Left lung (tissue), 10 donors: ENCODE results near the gene BCKDHB. TPM values are rescaled to one million over a fixed set of nuclear protein-coding genes. Genes with fewer than 3 reads are reported as not detected.

Source experiments
- ATAC-seq: fragments of 200-7000 bp; cut with Tn5 transposase; one replicate; pipeline ENCODE4 v1.9.1; 2020; ENCODE audit warnings: moderate library complexity
- DNase-seq, 4 donors: peaks; one replicate each; pipeline ENCODE4 v3.0.0-alpha.2; 2013 to 2020
- H3K27ac ChIP-seq, 2 donors: fragments of 200-600 bp; sonication (generic) in 1 of 2; one replicate each; pipeline versions ENCODE4 v1.5.0 to v1.8.0; 2020 to 2021
- H3K27me3 ChIP-seq, 2 donors: fragments of 200-600 bp; sonication (generic) in 1 of 2; one replicate each; pipeline versions ENCODE4 v1.5.0 to v1.8.0; 2020 to 2021
- H3K36me3 ChIP-seq, 2 donors: fragments of 200-600 bp; sonication (generic) in 1 of 2; one replicate each; pipeline versions ENCODE4 v1.5.0 to v1.8.0; 2020 to 2021
- H3K4me1 ChIP-seq, 2 donors: fragments of 200-600 bp; one replicate each; pipeline ENCODE4 v1.8.0; 2021
- H3K4me3 ChIP-seq, 2 donors: fragments of 200-600 bp; sonication (generic) in 1 of 2; one replicate each; pipeline versions ENCODE4 v1.5.0 to v1.8.0; 2020 to 2021; ENCODE audit warnings: mild to moderate bottlenecking in 1 of 2
- H3K9me3 ChIP-seq, 2 donors: fragments of 200-600 bp; sonication (generic) in 1 of 2; one replicate each; pipeline versions ENCODE4 v1.5.0 to v1.8.0; 2020 to 2021
- intact Hi-C, 2 donors: fragments of 100-400 bp; cut with DNase I; formaldehyde crosslinking; loops; one replicate each; pipeline versions ENCODE4 v1.11.2 to v1.14.2; 2022
- polyA plus RNA-seq, 6 donors: library from polyadenylated mRNA; unstranded; fragments of 120-200 nt; gene quantifications; one replicate each; pipeline ENCODE4 v1.2.1, GENCODE V29; 2013; ENCODE audit not compliant: insufficient read length in 6 of 6
- total RNA-seq, 2 donors: library from RNA; stranded (reverse); fragmentation: NEBNext Ultra II Directional; extraction: Animal tissue kit (Norgen Biotek cat#: 25700); gene quantifications; one replicate each; pipeline ENCODE4 v1.2.1, GENCODE V29; 2021
- TF ChIP-seq, protein P1 (sequence below), 2 donors: fragments of 200-600 bp; sonication (generic) in 1 of 2; IDR thresholded peaks; one replicate each; pipeline versions ENCODE4 v1.5.0 to v1.8.0; 2021; ENCODE audit warnings: antibody characterized with exemption in 2 of 2
- donor health status: DM: no; HTN: yes; CAD: no.
- donor health status: DM: no; HTN: no; CAD: no.

BCKDHB gene
- total and polyA plus RNA-seq, 8 donors = 15.1 to 26.1 (median 22.0) TPM

DNA sequence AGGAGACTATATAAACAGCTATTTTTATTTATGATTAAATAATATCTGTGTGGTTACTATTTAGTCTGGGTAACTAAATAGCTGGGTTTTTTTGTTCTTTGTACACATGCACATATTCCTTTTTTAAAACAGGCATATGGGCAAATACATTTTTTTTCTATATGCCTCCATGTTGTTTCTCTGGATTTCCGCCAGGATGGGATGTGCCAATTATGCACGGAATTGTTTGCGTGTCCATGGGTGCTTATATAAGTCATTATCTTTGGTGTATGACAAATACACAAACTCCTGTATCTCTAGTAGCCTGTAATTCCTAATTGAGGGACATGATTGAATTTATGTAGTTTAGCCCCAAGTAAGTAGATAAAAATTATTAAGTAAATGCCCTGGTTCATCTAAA, 226.9 kb downstream of the BCKDHB start:
- no peaks in the 10 kb centered on the region for H3K36me3 ChIP-seq
- H3K9me3 ChIP-seq = no peaks in the 10 kb centered on the region
- H3K27ac ChIP-seq = no peak overlapping the region
- TF ChIP-seq, protein P1, sequence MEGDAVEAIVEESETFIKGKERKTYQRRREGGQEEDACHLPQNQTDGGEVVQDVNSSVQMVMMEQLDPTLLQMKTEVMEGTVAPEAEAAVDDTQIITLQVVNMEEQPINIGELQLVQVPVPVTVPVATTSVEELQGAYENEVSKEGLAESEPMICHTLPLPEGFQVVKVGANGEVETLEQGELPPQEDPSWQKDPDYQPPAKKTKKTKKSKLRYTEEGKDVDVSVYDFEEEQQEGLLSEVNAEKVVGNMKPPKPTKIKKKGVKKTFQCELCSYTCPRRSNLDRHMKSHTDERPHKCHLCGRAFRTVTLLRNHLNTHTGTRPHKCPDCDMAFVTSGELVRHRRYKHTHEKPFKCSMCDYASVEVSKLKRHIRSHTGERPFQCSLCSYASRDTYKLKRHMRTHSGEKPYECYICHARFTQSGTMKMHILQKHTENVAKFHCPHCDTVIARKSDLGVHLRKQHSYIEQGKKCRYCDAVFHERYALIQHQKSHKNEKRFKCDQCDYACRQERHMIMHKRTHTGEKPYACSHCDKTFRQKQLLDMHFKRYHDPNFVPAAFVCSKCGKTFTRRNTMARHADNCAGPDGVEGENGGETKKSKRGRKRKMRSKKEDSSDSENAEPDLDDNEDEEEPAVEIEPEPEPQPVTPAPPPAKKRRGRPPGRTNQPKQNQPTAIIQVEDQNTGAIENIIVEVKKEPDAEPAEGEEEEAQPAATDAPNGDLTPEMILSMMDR (IDR thresholded peaks at IDR 0.05) = no peak
- DNase-seq (no peak), ATAC-seq (no peak)
- H3K4me3 ChIP-seq = no peak overlapping the region
- no peaks in the 10 kb centered on the region for H3K27me3 ChIP-seq
- intact Hi-C loops = no loop called here
- no peaks in the 10 kb centered on the region for H3K4me1 ChIP-seq

DNA sequence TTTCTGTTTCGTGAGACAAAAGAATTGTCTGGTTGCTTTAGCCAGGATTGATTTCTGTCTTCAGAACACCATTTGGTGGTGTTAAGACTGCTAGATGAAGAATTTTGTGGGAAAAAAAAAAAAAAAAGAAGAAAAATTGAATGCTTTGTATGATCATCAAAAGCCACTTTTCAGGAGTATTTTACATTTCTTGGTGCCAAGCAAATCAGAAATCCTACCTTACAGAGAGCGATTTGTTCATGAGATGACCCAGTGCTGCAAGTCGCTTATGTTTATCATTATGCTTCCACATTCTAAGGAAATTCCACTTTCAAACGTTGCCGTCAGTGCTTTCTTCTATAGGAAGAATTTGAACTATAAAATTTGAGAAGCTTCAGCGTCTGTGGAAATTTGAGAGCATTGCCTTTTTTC, 228.7 kb downstream of the BCKDHB start:
- no peak for DNase-seq
- Histone ChIP-seq H3K4me3 (no peak overlapping the region), H3K4me1 (no peaks in the 10 kb centered on the region), H3K27me3 (no peaks in the 10 kb centered on the region), H3K27ac (no peak overlapping the region), H3K9me3 (no peaks in the 10 kb centered on the region), H3K36me3 (no peaks in the 10 kb centered on the region)
- intact Hi-C loops = no loop called here
- no peak for ATAC-seq
- TF ChIP-seq, protein P1 (IDR thresholded peaks at IDR 0.05) = no peak

- Histone ChIP-seq H3K36me3 (no peaks in the 10 kb centered on the region), H3K9me3 (no peaks in the 10 kb centered on the region), H3K4me3 (no peak overlapping the region), H3K27ac (no peak overlapping the region), H3K27me3 (no peaks in the 10 kb centered on the region), H3K4me1 (no peaks in the 10 kb centered on the region)
- ATAC-seq (no peak), DNase-seq (no peak)
- TF ChIP-seq, protein P1 (IDR thresholded peaks at IDR 0.05) = no peak
- intact Hi-C loops = no loop called here
Observed at GRCh38 chr6:80336911-80337310, 230.4 kb downstream of the BCKDHB start.

DNA sequence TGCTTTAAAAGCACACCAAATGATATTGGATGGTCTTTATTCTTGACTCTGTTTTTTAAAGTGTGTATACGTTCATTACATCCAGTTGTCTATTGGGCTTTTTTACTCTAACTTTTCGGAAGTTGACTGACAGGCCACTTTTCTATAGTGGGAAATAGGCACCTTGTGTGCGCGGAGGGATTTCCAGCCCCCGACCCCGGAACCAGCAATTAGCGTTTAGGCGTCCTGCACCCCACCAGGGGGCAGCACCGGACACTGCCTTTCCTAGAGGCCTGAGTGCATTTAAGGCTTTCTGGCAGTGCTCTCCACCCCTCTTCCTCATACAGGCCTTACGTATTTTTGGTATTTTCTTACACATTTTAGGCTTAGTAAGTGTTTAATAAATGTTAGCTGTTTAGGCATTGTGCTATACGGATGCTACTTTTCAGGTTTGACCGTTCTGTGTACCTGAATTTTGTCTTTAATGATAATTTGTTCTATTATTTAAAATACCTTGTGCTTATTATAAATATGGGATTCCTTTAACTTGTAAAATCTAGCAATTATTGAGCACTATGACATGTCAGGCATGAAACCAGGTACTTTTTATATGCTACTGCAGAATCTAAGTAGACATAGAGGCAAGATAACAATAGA, 231.8 kb downstream of the BCKDHB start:
- TF ChIP-seq, protein P1 (IDR thresholded peaks at IDR 0.05) = peak; percentile 53 to 59
- no peaks in the 10 kb centered on the region for H3K9me3 ChIP-seq
- intact Hi-C loops = no loop called here
- no peaks in the 10 kb centered on the region for H3K4me1 ChIP-seq
- H3K36me3 ChIP-seq = no peaks in the 10 kb centered on the region
- peak; percentile 52 to 81 (median 67) for DNase-seq
- H3K4me3 ChIP-seq = no peak overlapping the region
- H3K27ac ChIP-seq = no peak overlapping the region
- no peaks in the 10 kb centered on the region for H3K27me3 ChIP-seq
- peak; percentile 88 for ATAC-seq

- intact Hi-C loops = no loop called here
- H3K27ac ChIP-seq = no peak overlapping the region
- DNase-seq (no peak), ATAC-seq (no peak)
- TF ChIP-seq, protein P1 (IDR thresholded peaks at IDR 0.05) = no peak
- no peaks in the 10 kb centered on the region for H3K27me3 ChIP-seq
- H3K36me3 ChIP-seq = no peaks in the 10 kb centered on the region
- no peaks in the 10 kb centered on the region for H3K4me1 ChIP-seq
- H3K4me3 ChIP-seq = no peak overlapping the region
- H3K9me3 ChIP-seq = no peaks in the 10 kb centered on the region
Observed at GRCh38 chr6:80339421-80339820, 232.9 kb downstream of the BCKDHB start.
